H4 (cell line): ENCODE measurements around the gene VAT1. TPM values are rescaled to one million over a fixed set of nuclear protein-coding genes. Genes with fewer than 3 reads are reported as not detected.
A peak's percentile ranks its signal among the peaks of the same experiment; 100 is the strongest.
"Not testable (repeated sequence)": the region's sequence is repeated elsewhere in the genome, so short reads cannot be mapped to it uniquely, and the experiment has no call there.

ENCODE experiments used
- DNase-seq: peaks from one replicate; pipeline ENCODE4 v3.0.0-alpha.2; 2015; ENCODE audit warnings: low spot score
- total RNA-seq: library from RNA; depleted of rRNA; stranded (reverse); fragments of >200 nt; shearing (Covaris generic); gene quantifications from 2 replicates; pipeline ENCODE4 v1.2.3, GENCODE V29; 2014; rRNA removed

The VAT1 gene
- 104 and 118 TPM in 2 replicates for total RNA-seq

DNA sequence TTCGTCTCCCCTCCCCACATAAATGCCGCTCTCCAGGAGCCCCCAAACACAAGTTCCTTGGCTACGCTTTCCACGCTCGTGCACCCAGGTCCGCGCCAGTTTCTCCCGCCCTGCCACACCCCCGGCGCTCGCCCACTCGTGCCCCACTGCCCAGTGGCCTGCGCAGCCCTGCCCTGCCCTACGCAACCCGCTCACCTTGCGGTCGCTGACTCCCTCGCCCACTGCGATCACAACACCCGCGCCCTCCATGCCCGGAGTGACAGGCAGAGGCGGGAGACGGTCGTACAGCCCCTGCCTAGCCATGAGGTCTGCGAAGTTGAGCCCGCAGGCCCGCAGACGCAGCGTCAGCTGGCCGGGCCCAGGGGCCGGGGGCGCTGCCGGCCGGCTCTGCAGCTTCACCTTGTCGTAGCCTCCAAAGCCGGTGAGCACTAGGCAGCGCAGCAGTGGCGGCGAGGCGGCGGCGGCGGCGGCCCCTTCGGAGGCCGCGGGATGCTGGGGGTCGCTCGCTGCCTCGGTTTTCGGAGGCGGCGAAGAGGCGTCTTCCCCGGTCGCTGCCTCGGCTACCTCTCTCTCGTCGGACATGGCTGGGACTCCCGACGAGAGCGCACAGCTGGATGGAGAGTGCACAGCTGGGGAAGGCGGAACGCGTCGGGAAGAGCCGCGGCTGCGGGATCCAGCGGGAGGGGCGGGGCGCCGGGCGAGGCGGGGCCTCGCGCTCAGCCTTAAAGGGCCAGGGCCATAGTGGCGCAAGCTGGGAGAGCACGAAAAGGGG, at the start of gene VAT1:
TSS of gene VAT1 (minus strand) at position 645 of the 772 bp plus-strand sequence. CDS start at position 582, 63 bp downstream.
- peak; percentile 58 for DNase-seq

DNA sequence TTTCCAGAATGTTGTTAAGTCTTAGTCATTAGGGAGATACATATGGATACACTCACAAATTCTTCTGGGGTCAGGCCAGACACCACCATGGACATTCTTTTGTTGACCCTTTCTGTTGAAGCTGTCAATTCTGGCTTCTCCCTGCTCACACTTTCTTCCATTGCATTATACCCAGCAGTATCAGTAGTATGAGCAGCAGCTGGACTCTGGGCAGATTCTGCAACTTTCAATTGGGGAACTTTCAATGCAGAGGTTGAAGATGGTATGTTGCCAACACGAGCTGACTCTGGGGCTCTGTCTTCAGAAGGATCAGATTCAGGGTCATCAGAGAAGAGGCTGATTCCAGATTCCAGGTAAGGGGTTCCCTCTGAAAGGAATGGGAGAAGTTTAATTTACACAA, 48.7 kb upstream of the VAT1 start:
- DNase-seq, result no peak

DNA sequence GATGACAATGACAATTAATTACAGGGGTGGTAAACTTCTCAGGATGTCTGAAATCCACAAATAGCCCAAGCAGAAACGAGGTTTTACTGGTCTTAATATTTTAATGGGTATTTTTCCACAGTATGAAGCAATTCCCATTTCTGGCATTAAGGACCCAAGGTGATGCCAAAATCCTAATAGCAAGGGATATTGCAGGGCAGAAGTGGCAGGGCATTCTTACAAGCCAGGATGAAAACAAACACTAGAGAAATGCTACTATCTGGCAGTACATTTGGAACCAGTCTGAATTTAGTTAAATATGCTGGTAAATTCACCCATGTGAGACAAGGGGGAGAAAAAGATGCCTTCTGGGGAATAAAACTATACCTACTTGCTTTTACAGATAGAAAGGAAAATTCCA, 48.1 kb upstream of the VAT1 start:
- DNase-seq, result no peak

DNA sequence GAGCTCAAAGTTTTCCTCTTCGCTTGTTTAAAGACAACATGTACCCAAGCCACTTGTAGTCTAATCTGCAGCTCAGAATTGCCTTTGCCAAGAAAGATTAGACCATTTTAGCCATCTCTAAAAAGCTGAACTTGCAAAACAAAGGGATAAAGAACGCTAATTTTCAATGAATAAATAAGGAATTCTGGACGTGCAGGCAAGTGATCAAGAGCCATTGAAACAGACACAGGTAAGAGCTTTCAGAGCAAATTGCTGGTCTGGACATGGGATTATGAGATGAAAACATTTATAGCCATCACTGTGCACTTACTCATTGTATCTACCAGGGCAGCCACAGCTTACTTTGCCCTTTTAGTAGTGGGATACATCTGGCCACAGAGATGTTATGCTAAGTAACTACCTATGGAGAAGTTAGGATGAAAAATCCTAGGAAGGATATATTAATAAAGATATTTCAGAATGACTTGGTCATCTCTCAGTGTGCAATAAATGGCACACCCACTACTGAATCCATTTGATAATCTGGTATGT, 47.2 kb upstream of the VAT1 start:
- DNase-seq, result no peak

DNA sequence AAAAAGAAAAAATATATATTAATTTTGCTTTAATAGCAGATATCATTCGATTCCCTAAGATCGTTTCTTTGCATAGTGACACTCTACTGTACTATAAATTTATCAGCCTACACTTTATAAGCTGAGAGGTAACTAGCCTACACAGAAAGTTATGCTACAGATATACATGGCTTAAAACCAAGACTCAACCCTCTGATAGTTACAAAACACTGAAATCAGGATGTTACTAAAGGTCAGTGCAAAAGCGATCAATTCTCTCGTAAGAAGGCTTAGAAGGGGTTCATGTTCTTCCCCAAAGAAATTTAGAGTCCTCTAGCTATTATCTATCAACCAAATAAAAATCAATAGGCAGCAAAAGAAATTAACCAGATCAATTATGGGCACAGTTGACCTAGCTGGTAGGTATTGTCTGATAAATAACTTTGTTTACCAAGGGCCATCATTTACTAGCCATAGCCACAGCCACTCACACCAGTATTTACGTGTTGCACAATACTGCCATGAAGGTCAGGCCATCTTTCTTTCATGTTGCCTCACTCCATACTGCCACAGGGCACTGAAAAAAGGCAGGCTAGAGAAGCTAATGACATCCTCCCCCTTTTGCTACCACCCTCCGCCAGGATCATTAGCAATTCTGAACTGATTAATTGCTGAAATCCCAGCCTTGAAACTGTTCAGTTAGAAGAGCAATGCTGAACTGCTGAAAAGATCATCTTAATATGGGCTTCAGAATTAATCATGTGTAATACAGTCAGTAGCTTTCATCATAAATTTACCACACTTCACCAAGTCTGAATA, 46.6 kb upstream of the VAT1 start:
- DNase-seq, result no peak

DNA sequence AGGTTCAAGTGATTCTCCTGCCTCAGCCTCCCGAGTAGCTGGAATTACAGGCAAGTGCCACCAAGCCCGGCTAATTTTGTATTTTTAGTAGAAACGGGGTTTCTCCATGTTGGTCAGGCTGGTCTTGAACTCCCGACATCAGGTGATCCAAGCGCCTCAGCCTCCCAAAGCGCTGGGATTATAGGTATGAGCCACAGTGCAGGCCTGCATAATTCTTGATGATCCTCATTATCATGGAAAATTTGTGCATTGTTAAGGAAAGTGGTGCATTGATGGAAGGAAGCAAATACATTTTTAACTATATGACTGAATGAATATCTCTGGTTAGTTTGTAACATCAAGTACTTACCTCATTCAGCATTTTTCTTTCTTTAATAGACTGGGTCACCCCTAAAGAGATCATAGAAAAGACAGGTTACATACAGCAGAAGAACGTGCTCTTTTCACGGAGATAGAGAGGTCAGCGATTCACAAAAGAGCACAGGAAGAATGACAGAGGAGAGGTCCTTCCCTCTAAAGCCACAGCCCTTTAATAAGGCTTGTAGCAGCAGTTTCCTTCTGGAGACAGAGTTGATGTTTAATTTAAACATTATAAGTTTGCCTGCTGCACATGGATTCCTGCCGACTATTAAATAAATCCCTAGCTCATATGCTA, 40.9 kb upstream of the VAT1 start:
- no peak for DNase-seq

DNA sequence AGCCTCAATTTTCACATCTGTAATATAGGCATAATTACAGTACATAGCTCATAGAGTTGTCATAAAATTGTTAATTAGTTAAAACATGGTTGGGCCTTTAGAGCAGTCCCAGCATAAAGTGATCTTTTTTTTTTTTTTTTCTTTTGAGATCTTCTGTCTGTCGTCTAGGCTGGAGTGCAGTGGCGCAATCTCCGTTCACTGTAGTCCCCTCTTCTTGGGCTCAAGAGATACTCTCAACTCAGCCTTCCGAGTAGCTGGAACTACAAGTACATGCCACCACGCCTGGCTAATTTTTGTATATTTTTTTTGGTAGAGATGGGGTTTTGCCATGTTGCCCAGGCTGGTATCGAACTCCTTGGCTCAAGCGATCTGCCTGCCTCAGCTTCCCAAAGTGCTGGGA, 33.9 kb upstream of the VAT1 start:
- DNase-seq, result no peak

DNA sequence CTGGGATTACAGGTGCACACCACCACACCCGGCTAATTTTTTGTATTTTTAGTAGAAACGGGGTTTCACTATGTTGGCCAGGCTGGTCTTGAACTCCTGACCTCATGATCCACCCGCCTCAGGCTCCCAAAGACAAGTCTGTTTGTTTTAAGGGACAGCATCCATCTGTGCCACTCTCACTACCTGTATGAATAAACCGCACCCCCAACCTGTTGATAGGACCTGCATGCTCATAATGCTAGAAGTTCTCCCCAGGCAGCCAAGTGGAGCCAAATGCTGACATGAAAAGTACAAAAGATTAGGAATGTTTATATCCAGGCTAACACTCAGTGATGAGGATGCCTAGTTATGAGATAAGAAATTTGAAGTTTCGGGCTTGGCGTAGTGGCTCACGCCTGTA, 30.8 kb upstream of the VAT1 start:
- DNase-seq, result not testable (repeated sequence)

DNA sequence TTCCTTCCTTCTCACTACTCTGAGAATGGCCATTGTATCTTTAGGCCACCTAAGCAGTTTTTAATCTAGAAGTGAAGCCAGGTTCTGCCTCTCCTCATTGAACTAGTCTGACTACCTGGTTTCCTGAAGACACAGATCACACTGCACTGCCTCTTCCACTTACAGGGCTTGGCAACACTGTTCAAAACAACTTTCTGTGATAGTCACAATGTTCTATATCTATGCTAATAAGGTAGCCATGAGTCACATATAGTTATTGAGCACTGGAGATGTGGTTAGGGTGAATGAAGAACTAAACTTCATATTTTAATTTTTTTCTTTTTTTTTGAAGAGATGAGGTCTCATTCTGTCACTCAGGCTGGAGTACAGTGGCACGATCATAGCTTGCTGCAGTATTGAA, 29.8 kb upstream of the VAT1 start:
- DNase-seq, result no peak

DNA sequence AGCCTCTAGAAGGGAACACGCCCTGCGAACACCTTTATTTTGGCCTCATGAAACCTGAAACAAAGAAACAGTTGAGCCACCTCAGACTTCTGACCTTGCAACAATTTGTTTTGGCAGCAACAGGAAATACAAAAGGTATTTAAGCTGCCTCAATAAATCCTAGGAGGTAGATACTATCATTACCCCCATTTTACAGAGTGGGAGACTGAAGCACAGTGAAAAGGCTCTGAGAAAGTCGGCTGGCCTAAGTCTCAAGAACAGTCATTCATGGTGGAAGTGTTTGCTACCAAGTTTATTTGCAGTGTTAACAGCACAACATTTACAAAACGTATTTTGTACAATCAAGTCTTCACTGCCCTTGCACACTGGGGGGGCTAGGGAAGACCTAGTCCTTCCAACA, 21.8 kb upstream of the VAT1 start:
- no peak for DNase-seq

DNA sequence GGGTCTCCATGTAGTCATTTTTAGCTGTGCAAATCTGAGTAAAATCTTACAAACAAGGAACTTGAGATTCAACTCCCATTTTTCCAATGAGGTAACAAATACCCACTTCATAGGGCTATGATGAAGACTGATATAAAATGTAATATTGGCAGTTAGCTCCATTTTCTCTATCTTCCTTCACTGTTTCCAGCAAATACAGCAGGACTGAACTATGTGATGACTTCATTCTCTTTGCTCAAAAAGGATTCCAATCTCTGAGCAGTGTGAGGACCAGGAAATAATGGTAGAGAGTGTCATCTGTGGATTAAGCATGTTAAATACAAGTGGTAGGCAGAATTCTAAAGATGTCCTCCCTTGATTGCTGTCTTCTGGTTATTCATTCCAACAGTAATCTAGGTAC, 21.1 kb upstream of the VAT1 start:
- no peak for DNase-seq

DNA sequence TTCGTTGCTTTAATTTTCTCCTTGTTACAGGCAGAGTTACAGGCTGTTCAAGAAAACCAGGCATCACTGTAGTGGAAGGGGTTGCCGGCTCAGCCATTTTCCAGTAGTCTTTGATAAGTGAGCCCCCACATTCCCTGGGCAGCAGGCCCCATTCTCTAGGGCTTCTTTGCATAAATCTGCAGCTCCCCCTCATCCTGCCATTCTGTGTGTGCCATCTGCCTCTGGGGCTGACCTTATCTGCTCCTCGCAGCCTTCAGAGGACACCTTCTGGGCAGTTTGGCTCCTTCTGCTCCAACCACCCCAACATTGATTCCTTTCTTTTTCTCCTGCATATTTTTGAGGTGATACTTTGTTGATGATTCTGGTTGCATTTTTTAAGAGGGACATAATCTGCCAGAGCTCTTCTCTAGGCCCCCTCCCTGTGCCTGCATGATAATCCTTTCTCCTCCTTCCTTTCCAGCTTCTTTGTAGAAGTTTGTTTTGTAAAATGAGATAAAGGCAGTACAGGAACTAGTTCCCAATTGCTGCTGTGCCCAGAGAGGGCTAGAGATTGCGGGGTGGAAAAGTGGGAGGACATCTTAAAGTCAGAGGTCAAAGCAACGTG, 19.9 kb upstream of the VAT1 start:
- DNase-seq, result no peak

DNA sequence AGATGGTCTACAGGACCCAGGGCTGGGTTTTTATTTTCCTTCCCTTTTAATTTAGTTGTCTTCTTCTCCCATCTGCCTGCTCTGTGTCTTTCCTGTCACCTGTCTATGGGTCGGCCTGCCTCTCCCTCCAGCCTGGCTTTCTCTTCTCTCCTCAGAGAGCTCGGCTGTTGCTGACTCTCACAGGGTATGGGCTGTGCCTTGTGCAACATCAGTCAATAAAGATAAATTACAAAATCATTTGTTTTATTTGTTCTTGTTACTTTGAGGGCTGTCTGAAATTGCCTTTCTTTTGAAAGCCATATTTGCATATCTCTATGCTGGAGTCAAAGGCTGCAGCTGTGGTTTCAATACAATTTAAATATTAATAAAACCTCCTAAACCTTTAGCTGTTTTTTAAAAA, 18.5 kb upstream of the VAT1 start:
- DNase-seq, result no peak

DNA sequence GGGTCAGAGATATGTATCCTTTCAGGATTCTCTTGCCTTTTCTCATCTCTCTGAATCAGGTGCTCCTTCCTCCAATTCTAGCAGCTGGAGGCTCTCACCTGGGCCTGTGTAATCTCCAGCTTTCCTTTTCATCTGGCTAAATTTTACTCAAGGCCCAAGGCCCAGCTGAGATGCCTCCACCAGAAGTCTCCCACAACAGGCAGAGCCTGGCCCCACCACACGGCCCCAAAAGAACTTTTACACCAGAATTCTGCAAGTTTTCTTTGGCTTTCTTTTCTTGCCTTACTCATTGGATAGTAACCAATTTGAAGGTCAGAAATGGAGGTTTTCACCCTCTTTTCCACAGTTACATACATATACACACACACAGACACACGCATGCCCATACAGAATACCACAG, 17.5 kb upstream of the VAT1 start:
- no peak for DNase-seq

DNA sequence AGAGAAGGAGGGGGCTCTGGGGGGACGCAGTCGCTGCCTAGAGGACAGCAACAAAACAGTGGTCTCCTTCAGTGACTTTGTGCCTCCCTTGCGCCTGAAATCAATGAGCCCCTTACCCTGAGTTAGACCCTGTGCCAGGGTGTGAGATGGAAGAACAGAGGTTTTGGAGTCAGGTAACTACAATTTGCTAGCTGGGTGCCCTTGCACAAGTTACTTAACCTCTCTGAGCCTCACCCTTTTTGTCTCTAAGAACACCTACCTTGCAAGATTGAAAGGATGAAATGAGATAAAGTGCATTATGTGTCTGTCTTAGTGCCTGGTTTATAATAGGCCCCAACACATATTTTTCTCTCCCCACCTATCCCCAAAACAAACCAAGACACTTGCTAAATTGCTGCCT, 12.7 kb upstream of the VAT1 start:
- DNase-seq, result no peak

DNA sequence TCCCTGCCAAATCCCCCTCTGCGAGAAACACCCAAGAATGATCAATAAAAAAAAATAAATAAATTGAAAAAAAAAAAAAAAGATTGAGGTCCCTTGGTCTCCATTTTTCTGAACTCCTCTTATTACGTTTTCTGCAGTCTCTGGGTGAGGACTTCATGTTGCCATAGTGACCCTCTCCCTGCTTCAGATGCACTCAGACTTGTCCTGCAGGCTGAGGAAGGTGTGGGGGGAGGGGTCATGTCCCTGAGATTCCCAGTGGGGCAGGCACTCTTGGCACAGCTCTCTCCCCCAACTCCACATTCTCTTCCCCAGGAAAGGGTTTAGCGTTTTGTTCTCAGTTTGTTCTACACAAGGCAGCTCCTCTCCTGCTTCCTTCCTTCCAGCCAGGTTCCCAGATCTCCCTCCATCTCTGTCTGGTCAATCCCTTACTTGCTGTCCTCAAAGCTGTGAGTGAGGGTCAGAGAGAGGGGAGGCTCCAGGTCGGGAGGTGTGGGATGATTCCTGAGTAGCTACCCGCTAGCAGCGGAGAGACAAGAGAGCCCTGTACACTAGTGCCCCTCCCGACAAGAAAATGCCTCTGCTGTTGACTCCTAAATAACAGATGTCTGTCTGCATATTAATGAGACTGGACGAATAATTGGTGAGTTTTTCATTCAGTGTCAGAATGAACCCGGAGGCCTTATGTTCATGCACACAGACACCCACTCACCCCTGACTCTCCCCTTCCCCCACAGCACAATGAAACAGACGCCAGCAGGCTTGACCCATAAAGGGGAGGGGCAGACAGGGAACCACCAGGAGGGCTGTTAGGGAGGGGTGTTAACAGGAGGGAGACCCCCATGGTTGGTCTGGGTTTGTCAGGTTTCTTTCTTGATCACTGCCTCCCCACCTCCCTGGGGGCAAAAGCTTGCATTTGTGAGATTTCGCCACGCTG, 12.0 kb upstream of the VAT1 start:
- no peak for DNase-seq

DNA sequence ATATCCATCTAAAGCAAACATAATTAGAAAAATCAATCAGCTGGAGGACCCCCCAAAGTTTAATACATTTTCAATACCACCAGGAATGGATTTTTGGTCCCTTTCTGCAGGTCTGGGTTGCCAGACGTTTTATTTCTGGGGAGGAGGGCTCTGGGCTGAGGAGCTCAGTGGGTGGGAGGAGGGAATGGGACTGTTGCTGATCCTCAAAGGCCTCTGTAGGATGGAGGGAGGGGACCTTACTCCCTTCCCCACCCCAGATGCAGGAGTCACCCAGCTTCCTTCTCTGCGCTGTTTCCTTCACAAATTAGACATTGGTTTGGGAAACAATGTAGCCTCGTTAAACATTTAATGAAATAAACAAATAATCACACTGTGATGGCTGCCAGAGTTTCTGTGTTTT, 9.5 kb upstream of the VAT1 start:
- DNase-seq, result no peak

DNA sequence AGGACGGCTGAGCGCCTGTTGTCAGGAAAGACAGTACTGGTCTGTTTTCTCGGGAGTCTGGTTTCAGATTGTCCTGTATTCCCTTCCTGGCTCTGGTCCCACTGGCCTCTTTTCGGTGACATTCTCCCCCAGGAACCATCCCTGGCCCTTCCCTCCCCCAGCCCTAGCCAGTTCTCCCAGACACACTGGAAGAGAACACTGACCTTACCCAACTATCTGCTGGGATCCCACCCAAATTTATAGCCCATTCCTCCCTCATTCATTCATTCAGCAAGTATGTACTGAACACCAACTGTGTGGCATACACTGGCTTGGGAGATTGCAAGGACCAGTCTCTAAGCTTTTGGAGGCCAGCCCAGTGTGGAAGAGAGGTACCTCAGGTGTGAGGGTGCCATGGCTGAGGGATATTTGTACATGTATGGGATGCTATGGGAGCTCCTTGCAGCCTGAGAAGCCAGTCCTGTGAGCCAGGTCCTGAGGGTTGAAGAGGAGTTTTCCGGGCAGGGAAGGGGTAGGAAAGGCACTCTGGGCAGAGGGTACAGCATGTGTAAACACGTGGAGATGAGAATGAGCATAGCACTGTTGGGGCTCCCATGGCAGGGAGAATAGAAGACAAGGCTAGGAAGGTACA, 8.1 kb upstream of the VAT1 start:
- no peak for DNase-seq

DNA sequence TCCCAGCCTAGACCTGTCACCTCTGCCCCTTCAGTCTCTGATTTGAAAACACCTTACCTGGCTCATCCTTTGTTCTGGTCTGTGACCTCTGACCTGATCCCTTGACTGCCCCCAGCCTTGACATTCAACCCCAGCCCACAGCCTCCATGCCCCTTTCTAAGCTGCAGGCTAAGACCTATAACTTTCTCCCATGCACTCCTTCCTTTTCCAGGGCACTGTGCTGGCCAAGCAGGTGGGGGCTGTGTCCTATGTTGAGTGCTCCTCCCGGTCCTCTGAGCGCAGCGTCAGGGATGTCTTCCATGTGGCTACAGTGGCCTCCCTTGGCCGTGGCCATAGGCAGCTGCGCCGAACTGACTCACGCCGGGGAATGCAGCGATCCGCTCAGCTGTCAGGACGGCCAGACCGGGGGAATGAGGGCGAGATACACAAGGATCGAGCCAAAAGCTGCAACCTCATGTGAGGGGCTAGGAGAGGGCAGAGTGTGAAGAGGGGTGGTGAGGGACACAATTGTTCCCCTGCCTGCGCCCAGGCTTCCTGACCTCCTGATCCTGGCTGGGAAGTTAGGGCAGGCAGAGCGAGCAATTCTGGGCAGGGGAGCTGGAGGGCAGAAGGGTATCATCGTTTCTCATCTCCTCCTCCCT, 6.2 kb upstream of the VAT1 start:
- DNase-seq, result no peak
